ENCODE results near the gene COL18A1.
A peak's percentile ranks its signal among the peaks of the same experiment; 100 is the strongest.

The COL18A1 gene

GRCh38 chr21:45403133-45403824 lies 1.7 kb upstream of the COL18A1 start:
- DNase-seq = no peak

- DNase-seq = peak in 1 of 3 donors; percentile 7
Measured at GRCh38 chr21:45403825-45404729, 888 bp upstream of the COL18A1 start.

GRCh38 chr21:45405271-45405818 lies 380 bp downstream of the COL18A1 start:
- DNase-seq = peak; percentile 20 to 66 (median 34)

DNA sequence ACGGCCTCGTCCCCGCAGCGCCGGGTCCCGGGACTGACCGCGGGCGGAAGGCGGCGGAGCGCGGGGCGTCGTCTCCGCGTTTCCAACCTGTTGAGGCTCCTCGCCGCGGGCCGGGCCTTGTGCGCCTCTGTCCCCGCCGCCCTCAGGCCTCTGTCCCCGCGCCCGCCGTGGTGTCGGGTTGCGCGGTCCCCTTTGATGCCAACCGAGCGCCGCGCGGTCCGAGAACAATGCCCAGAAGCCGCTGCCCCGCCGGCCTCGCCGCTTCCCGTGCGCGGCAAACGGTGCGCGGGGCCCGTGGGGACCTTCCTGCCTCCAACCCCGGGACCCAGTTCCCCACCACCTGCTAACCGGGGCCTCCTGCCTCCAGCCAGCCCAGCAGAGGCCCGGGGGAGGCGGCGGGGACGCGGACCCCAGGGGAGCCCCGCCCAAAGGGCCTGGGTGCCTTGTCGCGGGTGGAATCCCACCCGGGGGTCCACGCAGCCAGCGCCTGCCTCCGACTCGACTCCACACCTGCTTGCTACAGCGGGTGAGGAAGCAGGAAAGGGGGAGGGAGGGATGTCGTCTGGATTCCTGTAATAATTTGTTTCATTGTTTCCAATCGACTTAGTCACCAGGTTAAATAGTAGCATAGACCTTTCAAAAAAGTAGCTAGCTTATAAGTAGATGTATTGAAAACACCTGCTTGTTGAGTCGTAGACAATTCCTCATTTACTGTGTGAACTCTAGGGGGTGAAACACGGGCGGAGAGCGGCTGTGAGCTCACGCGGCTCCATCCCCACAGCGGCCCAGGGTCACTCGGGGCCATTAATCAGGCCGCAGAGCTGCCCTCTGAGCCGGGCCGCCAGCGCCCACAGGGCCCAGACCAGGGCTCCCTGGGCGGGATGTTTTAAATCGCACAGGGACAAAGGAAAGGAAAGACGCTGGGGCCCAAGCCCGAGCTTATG lies 1.1 kb downstream of the COL18A1 start:
- peak in 2 of 3 donors; percentile 5 to 29 for DNase-seq

DNA sequence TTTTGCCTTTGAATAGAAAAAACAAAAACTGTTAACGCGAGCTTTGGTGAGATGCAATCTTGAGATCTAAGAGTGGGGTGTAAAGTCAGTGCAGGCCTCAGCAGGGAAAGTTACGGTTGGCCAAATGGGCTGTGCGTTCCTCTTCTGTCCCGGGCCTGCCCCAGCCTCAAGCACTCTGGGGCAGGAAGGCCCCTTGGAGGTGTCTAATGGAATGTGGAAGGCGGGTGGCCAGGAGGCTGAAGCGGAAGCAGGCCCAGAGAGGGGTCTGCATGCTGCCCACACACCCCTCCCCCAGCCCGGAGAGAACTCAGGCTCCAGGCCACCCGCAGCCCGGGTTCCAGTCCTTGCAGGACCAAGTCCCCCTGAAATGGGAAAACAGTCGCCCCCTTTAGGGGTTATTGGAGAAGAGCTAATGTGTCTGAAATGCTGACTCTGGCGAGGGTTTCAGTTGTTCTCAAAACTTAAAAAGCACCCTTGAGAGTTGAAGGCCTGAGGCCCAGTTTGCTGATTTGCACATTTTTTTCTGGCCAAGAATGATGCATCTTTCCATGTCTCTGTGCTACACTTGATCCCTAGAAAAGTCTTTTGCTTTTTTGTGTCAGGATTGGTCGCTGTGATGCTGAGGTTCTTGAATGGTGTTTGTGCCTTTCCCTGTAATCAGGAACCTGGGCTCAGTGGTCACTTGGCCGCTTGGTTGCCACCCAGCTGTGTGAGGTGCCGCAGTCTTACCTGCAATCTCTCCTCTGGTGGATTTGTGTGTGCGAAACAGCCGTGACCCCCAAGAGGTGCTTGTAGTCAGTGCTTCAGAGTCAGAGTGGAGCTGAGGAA lies 2.0 kb downstream of the COL18A1 start:
- DNase-seq = no peak

GRCh38 chr21:45407629-45408247 lies 2.8 kb downstream of the COL18A1 start:
- no peak for DNase-seq

DNA sequence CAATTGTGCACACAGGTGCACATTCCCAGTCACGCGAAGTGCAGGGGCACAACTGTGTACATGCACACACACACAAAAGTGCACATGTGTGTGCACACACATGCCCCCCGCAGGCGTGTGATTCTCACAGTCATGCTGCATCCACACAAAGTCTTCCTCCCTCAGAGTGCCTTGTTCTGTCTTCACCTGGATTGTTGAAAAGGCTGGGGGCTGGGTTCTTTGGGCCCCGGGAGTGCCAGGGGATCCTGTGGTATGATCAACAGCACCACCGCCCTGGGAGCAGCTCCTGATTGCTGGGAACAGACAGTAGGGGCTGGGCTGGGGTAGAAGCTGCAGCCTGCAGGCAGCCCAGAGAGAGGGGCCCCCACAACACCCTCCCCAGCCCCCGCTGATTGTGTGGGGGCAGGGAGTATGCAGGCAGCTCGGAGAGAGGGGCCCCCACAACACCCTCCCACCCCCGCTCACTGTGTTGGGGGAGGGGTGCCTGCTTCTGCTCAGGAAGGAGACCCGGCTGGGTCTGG lies 3.4 kb downstream of the COL18A1 start:
- no peak for DNase-seq

DNA sequence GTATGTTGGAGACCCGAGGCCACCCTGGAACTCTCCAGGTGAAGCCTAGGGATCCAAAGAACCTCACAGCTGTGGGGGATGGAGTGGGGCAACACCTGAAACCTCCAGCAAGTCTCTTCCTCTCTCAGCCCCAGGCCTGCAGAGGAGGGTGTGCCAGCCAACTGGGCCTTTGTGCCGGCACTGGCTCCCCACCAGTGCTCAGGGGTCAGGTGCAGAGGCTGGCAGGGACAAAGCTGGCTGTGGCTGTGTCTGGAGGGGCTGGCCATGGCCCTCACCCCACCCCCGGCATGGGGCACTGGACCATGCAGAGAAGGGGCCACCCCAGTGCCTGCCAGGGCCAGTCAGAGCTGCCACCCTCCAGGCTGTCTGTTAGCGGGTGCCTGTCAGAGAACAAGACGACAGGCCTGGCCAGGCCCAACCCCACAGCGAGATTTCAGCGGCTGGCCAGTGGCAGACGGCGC lies 3.9 kb downstream of the COL18A1 start:
- DNase-seq = no peak

DNA sequence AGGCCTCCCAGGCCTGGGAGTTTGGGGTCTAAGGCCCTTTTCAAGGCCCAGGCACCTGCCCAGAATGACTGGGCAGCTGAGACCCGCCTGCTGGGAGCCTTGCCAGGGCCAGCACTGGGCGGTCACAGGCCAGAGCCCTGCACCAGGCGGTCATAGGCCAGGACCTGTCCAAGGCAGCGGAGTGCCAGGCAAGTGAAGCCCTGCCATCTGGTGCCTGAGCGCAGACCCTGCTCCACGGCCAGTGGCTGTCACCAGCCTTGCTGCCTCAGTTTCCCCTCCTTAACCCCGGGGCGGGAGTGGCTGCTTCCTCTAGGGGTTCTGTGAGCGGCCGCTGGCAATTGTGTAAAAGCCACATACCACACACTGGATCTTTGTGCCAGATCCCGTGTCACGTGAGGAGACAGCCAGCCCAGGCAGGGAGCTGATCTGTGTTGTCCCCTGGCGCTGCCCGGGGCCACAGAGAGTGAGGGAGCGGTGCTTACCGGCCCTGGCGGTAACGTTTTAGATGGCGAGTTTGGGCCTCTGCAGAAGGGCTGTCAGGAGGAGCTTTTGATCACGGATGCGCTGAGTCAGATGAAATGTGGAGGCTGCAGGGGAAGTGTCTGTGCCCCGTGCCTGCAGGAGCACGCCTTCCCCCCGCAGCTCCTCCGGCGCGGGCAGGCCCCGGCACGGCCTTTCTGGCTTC lies 4.6 kb downstream of the COL18A1 start:
- DNase-seq = no peak

- DNase-seq = no peak
Measured at GRCh38 chr21:45410151-45410864, 5.3 kb downstream of the COL18A1 start.

DNA sequence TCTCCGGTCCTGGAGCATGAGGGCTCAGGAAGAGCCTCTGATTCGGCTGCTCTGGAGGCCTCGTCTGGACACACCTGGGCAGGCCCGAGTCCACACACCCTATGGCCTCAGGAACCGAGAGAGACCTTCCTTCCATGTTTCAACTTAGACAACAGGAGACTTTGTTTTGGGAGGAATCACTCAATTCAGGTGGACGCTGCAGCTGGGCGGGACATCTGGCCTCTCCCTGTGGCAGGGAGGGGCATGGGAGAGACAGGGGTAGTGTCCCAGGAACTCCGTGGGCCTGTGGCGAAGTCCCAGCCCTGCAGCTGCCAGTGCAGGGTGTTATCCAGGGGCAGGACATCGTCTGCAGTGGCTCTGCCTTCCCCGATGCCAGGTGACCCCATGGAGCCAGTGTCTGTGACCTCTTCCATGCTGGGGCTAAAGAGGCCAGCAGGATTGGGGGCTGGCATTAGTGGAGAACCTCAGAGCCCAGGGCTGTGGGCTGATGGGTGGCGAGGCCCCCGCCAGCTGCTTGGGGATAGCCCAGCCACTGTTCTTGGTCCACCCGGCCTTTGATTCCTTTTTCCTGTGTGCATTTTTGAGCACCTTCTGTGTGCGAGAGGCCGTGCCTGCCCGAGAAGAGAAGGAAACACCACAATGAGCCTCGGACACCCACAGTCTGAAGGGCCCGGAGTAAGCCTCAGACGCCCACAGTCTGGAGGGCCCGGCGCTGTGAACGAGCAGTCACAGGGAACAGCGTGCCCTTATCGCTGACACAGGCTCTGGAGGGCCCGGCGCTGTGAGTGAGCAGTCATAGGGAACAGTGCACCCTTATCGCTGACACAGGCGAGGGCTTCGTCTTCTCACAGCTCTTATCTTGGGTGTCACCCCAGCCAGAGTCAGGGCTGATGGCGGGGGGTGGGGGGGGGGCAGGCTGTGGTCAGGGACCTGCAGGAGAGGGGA lies 6.2 kb downstream of the COL18A1 start:
- DNase-seq = no peak

GRCh38 chr21:45411810-45412206 lies 6.8 kb downstream of the COL18A1 start:
- DNase-seq = no peak

DNA sequence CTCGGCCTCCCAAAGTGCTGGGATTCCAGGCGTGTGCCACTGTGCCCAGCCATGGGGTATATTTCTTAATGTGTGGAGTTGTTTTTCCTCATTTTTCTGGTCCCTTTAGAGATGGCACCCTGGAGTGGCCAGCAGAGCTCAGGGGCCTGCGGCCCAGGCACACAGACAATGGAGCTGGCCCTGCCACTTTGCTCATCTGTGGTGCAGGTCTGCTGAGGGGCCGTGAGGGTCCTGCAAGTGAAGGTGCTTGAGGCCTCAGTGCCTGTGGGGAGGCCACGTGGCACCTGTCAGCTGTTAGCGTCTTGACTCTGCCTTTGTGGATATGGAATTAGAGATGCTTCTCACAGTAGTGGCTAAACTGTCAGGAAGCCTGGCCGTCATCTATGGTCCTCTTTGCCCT lies 7.5 kb downstream of the COL18A1 start:
- DNase-seq = no peak

GRCh38 chr21:45412909-45413611 lies 8.1 kb downstream of the COL18A1 start:
- DNase-seq = no peak

DNA sequence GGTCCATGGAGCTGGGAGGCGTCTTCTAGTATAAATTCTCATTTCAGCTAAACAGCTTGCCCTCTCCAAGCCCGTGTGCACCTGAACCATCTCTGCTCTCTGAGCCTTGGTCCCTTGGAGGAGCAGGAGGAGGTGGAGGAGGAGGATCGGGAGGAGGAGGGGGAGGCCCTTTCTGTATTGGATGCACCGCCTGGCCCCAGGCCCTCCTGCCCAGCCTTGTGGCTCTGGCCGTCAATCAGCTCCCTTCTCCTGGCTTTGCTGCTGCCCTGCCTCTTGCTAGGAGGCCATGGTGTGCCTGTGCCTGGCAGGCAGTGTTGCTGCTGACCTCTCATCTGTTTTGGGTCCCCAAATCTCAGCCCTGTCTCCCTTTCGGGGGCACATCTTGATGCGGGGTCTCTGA lies 9.0 kb downstream of the COL18A1 start:
- no peak for DNase-seq

DNA sequence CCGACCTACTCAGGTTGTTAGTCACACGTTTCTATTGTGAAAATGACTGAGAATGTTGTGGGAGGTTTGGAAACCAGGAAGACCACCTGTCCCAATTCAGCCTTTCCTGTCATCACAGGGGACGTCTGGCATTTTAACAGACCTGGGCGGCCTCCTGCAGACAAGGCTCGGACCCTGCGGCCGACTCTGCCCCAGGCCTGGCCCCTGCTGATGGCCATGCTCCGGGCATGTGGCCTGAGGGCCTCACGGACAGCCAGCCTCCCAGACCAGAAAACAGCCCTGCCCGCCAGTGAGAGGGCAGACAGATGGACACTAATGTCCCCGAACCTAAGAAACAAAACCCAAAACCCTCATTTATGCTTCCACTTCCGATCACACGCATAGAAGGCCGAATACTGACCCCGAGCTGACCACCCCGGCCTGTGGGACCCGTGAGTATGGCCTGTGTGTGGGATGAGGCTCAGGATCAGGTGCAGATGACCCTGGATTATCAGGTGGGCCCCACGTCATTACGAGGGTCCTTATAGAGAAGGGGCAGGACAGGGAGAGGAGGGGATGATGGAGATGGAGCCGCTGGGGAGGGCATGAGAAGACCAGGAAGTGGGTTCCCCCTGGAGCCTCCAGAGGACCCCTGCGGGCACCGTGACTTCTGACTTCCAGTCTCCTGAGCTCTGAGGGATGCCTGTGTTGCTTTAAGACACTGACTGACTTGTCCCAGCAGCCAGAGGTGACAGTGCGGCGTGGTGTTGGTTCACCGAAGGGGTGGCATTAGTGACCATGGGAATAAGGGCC lies 9.6 kb downstream of the COL18A1 start:
- DNase-seq = no peak

Data from suppressor macrophage treated with lipopolysaccharide for 1 hour (primary cell).